HCT116 (cell line): Measurements from ENCODE around the gene BLOC1S6. TPM values are rescaled to one million over a fixed set of nuclear protein-coding genes. Genes with fewer than 3 reads are reported as not detected.

Source experiments
- ATAC-seq: fragments of 200-7000 bp; cut with Tn5 transposase; 2 replicates; pipeline ENCODE4 v1.9.1; 2020; ENCODE audit warnings: mild to moderate bottlenecking, moderate library complexity
- BruUV-seq: library from RNA; stranded (reverse); fragments of 400-500 nt; replicated peaks from 2 replicates; lab custom pipeline; 2021; lab: Mats Ljungman, UMichigan
- CTCF ChIA-PET: fragments of 300-600 bp; sonication (Branson Sonifier 250); formaldehyde crosslinking; loops from one replicate; lab custom pipeline; 2021; ENCODE audit warnings: antibody characterized with exemption; lab: Charles Lee
- POLR2A ChIA-PET: fragments of 300-600, 350-600 bp; sonication (Branson Sonifier 250); formaldehyde crosslinking; loops from one replicate; lab custom pipeline; 2021; ENCODE audit warnings: antibody characterized with exemption; lab: Charles Lee
- RAD21 ChIA-PET, 2 experiments: fragments of 300-600 bp; sonication (Branson Sonifier 250); formaldehyde crosslinking; loops; one replicate each; lab custom pipeline; 2023; ENCODE audit warnings: low total read pairs in 2 of 2; ENCODE audit not compliant: uncharacterized antibody in 2 of 2, unreplicated experiment in 2 of 2, low non-redundant PET in 1 of 2; lab: Charles Lee
- DNase-seq: peaks from one replicate; pipeline ENCODE4 v3.0.0-alpha.2; 2010; ENCODE audit warnings: low read depth, low spot score
- H2AFZ ChIP-seq: fragments of 200-600 bp; shearing (Covaris generic), sonication (generic); 2 replicates; pipeline ENCODE4 v1.6.1; 2017; ENCODE audit warnings: low read depth, mixed run types, mixed read lengths, antibody characterized with exemption, low read length; ENCODE audit not compliant: poor library complexity, severe bottlenecking
- H3K27ac ChIP-seq: 2 replicates; pipeline ENCODE4 v1.5.1; 2012; ENCODE audit warnings: low read depth, low read length
- H3K27me3 ChIP-seq: fragments of 200-600 bp; sonication (generic); 2 replicates; pipeline ENCODE4 v1.6.1; 2016; ENCODE audit warnings: mixed run types, low read length, mixed read lengths; ENCODE audit not compliant: insufficient read depth
- H3K36me3 ChIP-seq, 2 experiments: fragments of 200-500 bp in 1 of 2; fragments of 200-600 bp in 1 of 2; sonication (Bioruptor generic) in 1 of 2; sonication (generic) in 1 of 2; 2 replicates each; pipeline versions ENCODE4 v1.5.1 to v1.6.1; 2014 to 2016; ENCODE audit warnings: low read length in 2 of 2, inconsistent platforms in 1 of 2, mixed read lengths in 1 of 2, mixed run types in 1 of 2; ENCODE audit not compliant: insufficient read depth in 2 of 2, control insufficient read depth in 1 of 2
- H3K4me1 ChIP-seq, 2 experiments: fragments of 200-600 bp in 1 of 2; sonication (generic) in 1 of 2; 2 replicates each; pipeline versions ENCODE4 v1.5.1 to v1.6.1; 2012 to 2017; ENCODE audit warnings: low read length in 2 of 2, inconsistent platforms in 1 of 2, mild to moderate bottlenecking in 1 of 2, mixed read lengths in 1 of 2, mixed run types in 1 of 2, moderate library complexity in 1 of 2; ENCODE audit not compliant: insufficient read depth in 2 of 2, control insufficient read depth in 1 of 2
- H3K4me2 ChIP-seq: fragments of 200-600 bp; sonication (generic); 2 replicates; pipeline ENCODE4 v1.6.1; 2017; ENCODE audit warnings: mixed run types, low read length, mixed read lengths
- H3K4me3 ChIP-seq, 2 experiments: fragments of 200-600 bp in 1 of 2; sonication (generic) in 1 of 2; replicated peaks in 1 of 2; 2 replicates each; pipeline ENCODE4 v1.5.1; 2011 to 2016; ENCODE audit warnings: low read length in 2 of 2, control low read depth in 1 of 2, low read depth in 1 of 2, mild to moderate bottlenecking in 1 of 2, mixed read lengths in 1 of 2, mixed run types in 1 of 2
- H3K79me2 ChIP-seq: fragments of 200-600 bp; sonication (generic); 2 replicates; pipeline ENCODE4 v1.6.1; 2017; ENCODE audit warnings: mild to moderate bottlenecking, mixed run types, low read length, moderate library complexity, mixed read lengths; ENCODE audit not compliant: insufficient read depth
- H3K9ac ChIP-seq: fragments of 200-600 bp; sonication (generic); 2 replicates; pipeline ENCODE4 v1.6.1; 2016; ENCODE audit warnings: low read length, mixed read lengths
- H3K9me2 ChIP-seq: fragments of 200-600 bp; sonication (generic), shearing (Covaris generic); 2 replicates; pipeline ENCODE4 v1.6.1; 2017; ENCODE audit warnings: mixed run types, mild to moderate bottlenecking, moderate library complexity; ENCODE audit not compliant: insufficient read depth
- H3K9me3 ChIP-seq, 2 experiments: fragments of 200-500 bp in 1 of 2; fragments of 200-600 bp in 1 of 2; sonication (Bioruptor generic) in 1 of 2; sonication (generic) in 1 of 2; 2 replicates each; pipeline ENCODE4 v1.6.1; 2014 to 2017; ENCODE audit warnings: low read length in 2 of 2, mixed read lengths in 2 of 2, inconsistent platforms in 1 of 2, low read depth in 1 of 2, mild to moderate bottlenecking in 1 of 2, mixed run types in 1 of 2, moderate library complexity in 1 of 2; ENCODE audit not compliant: control insufficient read depth in 1 of 2, insufficient read depth in 1 of 2
- H4K20me1 ChIP-seq: fragments of 200-600 bp; sonication (generic), shearing (Covaris generic); 2 replicates; pipeline ENCODE4 v1.6.1; 2017; ENCODE audit warnings: mixed run types, mild to moderate bottlenecking, moderate library complexity; ENCODE audit not compliant: insufficient read depth
- CEBPB ChIP-seq: IDR thresholded peaks from 2 replicates; pipeline ENCODE4 v1.6.1; 2012; ENCODE audit warnings: low read depth
- EZH2phosphoT487 ChIP-seq: fragments of 200-600 bp; IDR thresholded peaks from 2 replicates; pipeline ENCODE4 v1.6.1; 2018; ENCODE audit warnings: antibody characterized with exemption, borderline replicate concordance
- FOSL1 ChIP-seq: IDR thresholded peaks from 2 replicates; pipeline ENCODE4 v1.6.1; 2012; ENCODE audit warnings: low read depth
- JUND ChIP-seq: IDR thresholded peaks from 2 replicates; pipeline ENCODE4 v1.6.1; 2012
- REST ChIP-seq: IDR thresholded peaks from 2 replicates; pipeline ENCODE4 v1.6.1; 2012; ENCODE audit warnings: low read depth
- SIN3A ChIP-seq: IDR thresholded peaks from 2 replicates; pipeline ENCODE4 v1.6.1; 2012; ENCODE audit warnings: low read depth
- SP1 ChIP-seq: IDR thresholded peaks from 2 replicates; pipeline ENCODE4 v1.6.1; 2012; ENCODE audit warnings: low read depth
- SRF ChIP-seq: IDR thresholded peaks from 2 replicates; pipeline ENCODE4 v1.6.1; 2012; ENCODE audit warnings: low read depth
- TCF7L2 ChIP-seq: IDR thresholded peaks from 2 replicates; pipeline ENCODE4 v1.7.0; 2011; ENCODE audit warnings: borderline replicate concordance, inconsistent platforms; ENCODE audit not compliant: insufficient read depth, insufficient read length; ENCODE audit errors: extremely low read depth
- intact Hi-C: fragments of 100-400 bp; cut with micrococcal nuclease; formaldehyde crosslinking; loops from 2 replicates; pipeline ENCODE4 v1.10.0; 2022
- total RNA-seq: library from RNA; stranded (reverse); gene quantifications from one replicate; pipeline ENCODE4 v1.2.1, GENCODE V29; 2021; ENCODE audit not compliant: unreplicated experiment

BLOC1S6 gene
- total RNA-seq, 1 experiment from 2014 or later, result 40.7 TPM

DNA sequence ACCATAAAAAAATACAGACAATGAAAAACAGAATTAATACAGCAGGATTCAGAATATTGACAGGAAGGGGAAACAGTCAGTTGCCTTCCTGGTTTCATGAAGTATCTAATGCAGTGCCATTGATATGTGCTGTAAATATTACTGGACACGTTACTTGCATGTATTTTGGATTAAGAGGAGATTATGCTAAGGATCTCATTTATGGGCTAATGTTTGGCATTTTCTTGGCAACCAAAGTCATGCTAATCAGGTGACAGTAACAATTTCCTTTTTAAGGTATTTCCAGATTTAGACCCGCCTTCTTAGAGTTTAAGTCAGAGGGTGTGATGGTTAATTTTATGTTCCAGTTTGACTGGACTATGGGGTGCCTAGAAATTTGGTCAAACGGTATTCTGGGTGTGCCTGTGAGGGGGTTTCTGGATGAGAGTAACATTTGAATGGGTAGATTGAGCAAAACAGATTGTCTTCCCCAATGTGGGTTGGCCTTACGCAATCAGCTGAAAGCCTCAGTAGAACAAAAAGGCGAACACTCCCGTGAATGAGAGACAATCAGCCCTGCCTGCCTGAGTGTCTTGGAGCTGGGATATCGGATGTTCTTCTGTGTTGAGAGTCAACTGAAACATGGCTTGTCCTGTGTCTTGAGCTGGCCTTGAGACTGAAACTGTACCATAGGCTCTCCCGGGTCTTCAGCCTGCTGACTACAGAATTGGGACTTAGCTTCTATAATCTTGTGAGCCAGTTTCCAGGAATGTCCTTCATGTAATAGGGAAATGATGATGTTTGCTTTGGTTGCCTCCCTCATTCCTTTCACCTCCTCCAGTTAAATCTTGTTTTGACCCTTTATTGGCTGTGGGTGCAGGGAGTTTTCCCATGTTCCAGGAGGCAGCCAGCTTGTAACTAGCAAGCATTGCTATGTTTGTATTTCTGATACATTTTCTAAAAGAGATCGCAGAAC lies 58.1 kb downstream of the BLOC1S6 start:
- Histone ChIP-seq H3K9me3 (no peaks in the 10 kb centered on the region), H3K36me3 (no peaks in the 10 kb centered on the region), H3K4me1 (peaks cover 9 to 35% of the 10 kb centered on the region in 2 experiments), H2AFZ (no peak overlapping the region), H3K27me3 (no peaks in the 10 kb centered on the region), H3K4me3 (no peak overlapping the region), H3K79me2 (no peaks in the 10 kb centered on the region), H3K27ac (no peak overlapping the region), H4K20me1 (no peaks in the 10 kb centered on the region), H3K9ac (no peak overlapping the region), H3K9me2 (no peaks in the 10 kb centered on the region), H3K4me2 (no peak overlapping the region)
- no TSS peak for BruUV-seq
- no peak for TF ChIP-seq SIN3A
- 0 out of 2 replicates have a peak, but pooled peaks have one; percentile 19 for TF ChIP-seq CEBPB
- TF ChIP-seq SP1, result no peak
- no peak for TF ChIP-seq SRF
- DNase-seq (no peak), ATAC-seq (no peak)
- intact Hi-C loops, result no loop called here
- ChIA-PET POLR2A (no interaction called here), RAD21 (no interaction called here), CTCF (no interaction called here)

- Histone ChIP-seq H4K20me1 (no peaks in the 10 kb centered on the region), H3K79me2 (no peaks in the 10 kb centered on the region), H3K9ac (no peak overlapping the region), H2AFZ (no peak overlapping the region), H3K4me3 (no peak overlapping the region), H3K9me2 (no peaks in the 10 kb centered on the region), H3K27me3 (no peaks in the 10 kb centered on the region)
- ChIA-PET POLR2A (interaction anchor here (0.5 to 1.0 kb wide), 2 partner anchors 9 to 10 kb away, joined by 3 read pairs; no protein-coding TSS in a partner anchor), RAD21 (no interaction called here), CTCF (no interaction called here)
- intact Hi-C loops, result no loop called here
- no peak for DNase-seq
- no peak for TF ChIP-seq EZH2phosphoT487
- no peak for TF ChIP-seq FOSL1
- no peak for TF ChIP-seq JUND
- TF ChIP-seq TCF7L2, result no peak
- no peak for TF ChIP-seq REST
- TF ChIP-seq, all 23 proteins: peak for 0
- no peaks in the 10 kb centered on the region for H3K9me3 ChIP-seq
- peaks cover 9 to 26% of the 10 kb centered on the region in 2 experiments for H3K4me1 ChIP-seq
- H3K4me2 ChIP-seq, result no peak overlapping the region
- H3K27ac ChIP-seq, result no peak overlapping the region
- no peaks in the 10 kb centered on the region for H3K36me3 ChIP-seq
- ATAC-seq, result no peak
- BruUV-seq, result no TSS peak
Measured at GRCh38 chr15:45646220-45646619, 59.0 kb downstream of the BLOC1S6 start.
